ENCODE results near the gene SLC38A10.
"Not testable (repeated sequence)": the region's sequence is repeated elsewhere in the genome, so short reads cannot be mapped to it uniquely, and the experiment has no call there.

SLC38A10 gene

DNA sequence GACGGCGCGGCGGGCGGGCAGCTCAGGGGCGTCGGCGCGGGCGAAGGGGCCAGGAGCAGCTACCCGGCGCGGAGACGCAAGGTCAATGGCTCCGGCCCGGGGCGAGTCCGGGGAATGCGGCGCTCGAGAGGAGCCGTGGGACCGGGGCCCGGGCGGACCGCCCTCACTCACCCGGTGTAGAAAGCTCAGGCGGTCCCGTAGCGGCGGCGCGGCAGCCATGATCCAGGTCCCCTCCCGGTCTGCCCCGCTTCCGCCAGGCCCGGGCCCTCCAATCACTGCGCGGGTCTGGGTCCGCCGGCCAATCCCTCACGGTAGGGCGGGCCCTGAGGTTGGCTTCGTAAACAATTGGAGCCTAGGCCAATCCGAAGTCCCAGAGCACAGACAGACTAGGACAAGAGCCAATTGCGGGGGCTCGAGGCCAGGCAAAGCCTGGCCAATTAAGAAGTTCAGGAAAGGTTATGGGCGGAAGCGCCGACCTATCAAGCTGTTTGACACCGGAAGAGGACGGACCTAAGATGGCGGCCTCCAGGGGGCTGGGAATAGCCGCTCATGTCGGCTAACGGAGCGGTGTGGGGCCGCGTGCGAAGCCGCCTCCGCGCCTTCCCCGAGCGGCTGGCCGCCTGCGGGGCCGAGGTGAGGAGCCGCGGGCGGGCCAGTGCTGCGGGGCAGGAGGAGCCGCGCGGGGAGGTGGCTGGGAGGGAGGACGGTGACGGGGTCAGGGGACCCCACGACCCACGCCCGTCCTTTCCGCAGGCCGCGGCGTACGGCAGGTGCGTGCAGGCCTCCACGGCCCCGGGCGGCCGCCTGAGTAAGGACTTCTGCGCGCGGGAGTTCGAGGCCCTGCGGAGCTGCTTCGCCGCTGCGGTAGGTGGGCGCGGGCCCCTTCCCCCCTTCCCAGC is 56.0 kb downstream of the SLC38A10 start, which contains the start of the genes NDUFAF8 and TEPSIN:
Gene NDUFAF8, plus strand, starts transcription at position 504 of the 899 bp plus-strand sequence. Its CDS starts 46 bp downstream, at position 550.
Gene TEPSIN, minus strand, starts transcription at position 241 of the 899 bp plus-strand sequence. Its CDS starts 22 bp downstream, at position 219.
- DNase-seq = peak; percentile 98

DNA sequence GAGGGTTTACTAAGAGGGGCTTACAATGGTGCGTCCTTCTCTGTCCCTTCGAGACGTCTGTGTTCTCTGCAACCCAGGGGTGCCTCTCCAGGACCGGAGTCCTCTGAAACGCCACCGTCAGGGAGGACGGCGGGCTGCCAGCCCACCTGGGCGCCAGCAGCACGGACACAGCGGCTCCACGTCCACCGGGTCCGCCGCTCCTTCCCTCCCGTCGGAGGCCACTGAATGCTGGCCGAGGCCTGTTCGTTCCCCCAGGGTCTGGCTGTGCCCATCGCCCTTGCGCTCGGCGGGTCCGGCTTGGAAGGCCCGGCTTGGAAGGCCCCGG is 56.7 kb downstream of the SLC38A10 start:
- DNase-seq = no peak

- DNase-seq = no peak
These were observed 57.3 kb downstream of the SLC38A10 start for GRCh38 chr17:81237591-81238489.

DNA sequence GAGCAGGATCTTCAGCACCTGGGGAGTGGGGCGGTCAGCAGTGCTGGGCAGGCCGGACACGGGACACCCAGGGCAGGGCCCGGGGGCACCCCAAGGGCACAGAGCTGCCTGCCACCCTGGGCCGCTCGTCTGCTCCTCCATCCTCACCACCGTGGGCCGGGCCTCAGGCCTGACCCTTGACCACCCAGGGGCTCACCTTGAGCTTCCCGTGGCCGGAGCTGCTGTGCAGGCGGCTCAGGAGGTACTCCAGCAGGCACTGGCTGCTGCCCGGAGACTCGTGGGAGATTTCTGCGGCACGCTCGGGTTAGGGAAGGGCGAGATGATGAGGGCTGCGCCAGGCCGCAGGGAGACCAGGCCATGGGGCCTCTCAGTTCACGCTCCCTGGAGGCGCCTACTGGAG is 58.3 kb downstream of the SLC38A10 start:
- no peak for DNase-seq

DNA sequence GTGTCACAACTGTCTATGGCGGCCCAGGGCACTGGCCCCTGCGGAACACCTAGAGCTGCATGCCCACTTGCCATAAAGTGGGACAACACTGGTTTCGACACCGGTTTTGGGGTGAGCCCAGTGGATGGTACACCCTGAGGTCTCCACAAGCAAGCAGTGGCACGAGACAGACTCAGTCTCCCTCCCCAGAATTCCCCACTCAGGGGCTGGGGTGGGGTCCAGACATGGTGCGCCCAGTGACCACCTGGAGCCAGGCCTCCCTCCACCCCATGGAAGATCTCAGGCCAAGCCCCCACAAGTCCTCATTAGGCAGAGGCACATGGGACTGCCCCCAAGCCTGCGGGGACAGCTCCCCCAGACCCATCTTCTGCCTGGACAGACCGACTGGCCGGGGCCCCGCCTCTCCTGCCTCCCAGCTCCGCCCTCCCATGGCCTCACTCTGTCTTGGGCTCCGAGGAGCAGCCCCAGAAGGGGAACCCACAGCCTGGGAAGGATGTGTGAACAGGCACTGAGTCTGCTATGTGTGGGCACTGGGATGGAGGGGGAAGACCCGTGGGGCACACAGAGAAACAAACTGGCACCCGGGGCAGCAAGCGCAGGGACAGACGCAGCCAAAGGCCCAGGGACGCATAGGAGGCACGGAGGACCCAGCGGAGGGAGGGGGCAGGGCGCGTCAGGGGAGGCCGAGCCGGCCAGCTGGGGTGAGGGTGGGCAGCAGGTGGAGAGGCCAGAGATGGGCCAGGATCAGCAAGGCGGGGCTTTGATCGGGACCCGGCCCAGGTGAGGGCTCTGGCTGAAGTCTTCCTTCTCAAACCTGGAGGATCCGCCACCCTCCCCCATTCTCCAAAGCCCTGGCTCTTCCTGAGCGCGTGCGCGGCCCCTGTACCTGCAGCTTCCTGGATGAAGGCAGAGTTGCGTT is 59.0 kb downstream of the SLC38A10 start:
- DNase-seq = no peak

DNA sequence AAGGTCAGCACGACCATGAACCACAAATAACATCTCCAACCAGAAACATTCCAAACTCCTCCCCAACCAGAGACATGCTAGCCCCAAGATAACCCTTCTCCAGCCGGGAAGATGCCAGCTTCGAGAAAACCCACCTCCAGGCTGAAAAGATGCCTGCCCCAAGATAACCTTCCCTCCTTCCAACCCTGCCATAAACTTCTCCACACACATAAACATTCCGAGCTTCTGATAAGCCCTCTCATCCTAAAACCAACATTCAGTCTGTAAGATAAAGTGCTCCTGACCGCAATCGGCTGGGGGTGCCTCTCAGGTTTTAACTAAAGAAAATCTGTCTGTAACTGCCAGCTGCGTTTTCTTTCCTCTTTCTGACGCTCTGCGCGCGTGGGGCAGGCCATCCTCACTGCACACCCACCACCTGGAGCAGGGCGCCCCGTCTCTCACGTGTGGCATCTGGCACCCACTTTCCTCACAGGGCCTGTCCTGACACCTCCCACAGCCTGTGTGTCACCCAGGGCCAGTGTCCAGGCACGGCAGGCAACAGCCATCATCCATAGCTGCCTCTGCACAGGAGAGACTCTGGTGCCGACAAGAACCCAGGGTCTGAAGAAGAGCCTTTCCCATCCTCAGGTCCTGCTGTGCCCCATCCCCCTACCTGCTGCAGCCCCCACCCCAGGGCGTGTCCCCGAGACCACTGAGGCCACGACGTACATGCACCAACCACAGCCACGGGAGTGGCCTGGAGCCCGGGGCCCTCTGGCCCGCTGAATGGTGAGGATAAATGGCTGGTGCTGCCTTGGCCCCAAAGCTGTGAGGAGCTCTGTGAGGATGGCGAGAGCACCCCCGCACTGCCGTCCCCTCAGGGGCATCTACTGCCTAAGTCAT is 59.9 kb downstream of the SLC38A10 start:
- DNase-seq = no peak

DNA sequence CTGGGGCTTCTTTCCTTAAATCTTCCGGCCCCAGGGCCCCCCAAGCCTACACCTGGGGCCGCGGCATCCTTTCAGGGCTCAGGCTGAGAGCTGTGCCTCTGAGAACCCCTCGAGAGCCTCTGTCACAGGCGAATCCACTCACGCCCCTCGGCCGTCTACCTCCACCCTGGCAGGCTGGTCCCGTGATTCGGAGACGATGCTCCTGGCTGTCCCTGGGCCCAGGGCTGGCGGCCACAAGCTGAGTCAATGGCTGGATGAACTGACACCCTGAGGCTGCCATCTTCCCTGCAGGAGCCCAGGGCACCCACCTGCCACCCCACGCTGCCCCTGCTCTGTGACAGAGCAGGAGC is 60.6 kb downstream of the SLC38A10 start:
- no peak for DNase-seq

DNA sequence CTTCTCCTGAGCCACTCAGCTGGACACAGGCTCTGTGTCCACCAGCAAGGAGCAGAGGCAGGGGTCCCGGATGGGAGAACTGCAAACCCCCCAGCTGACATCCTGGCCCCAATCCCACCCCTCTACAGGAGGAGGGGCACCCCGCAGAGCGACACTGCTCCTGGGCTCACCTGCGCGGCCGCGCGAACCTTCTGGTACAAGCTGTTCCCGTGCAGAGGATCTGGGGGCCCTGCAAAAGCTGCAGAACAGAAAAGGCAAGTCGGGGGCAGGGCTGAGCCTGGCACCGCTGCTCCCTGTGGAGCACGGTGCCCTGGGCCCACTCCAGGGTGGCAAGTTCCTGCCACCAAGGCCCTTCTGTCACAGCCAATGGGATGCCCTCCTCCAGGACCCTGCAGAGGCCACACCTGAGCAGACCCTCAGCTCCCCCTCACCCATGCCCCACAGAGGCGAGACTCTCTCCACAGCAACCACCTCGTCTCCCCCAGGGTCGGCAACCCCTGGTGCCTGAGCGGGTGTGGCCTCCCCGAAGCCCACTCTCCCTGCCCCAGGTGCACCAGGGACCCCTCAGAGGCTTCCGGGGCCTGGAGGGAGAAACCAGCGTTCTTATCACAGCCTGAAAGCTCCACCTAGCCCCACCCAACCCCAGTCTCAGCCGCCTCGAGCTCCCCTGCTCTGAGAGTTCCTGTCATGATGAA is 61.1 kb downstream of the SLC38A10 start:
- no peak for DNase-seq

GRCh38 chr17:81233316-81233715 is 61.8 kb downstream of the SLC38A10 start:
- DNase-seq = no peak

DNA sequence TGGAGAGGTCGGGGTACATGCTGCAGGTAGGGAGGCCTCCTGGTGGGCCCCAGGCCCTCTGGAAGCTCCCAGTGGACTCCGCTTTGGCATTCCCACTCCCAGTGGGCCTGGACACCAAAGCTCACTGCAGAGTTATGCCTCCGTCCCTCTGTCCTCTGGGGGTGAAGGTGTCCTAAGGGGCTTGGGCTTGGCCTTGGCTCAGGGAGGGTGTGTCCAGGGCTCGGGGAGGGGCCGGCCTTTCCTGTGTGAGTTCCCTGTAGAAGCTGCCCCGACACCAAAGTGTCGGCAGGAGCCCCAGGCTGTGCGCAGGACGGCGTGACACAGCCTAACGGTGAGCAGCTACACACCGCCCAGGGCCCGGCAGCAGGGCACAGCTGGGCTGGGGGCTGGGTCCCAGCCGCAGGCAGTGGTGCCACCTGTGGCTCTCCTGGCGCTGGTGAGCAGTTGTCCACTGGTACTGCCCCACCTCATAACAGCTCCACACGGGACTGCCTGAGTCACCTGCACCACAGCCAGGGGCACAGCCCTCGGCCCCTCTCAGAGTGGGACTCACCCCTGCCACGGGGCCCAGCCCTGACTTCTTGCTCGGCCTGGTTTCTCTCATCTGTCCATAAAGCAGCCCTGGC is 62.4 kb downstream of the SLC38A10 start:
- no peak for DNase-seq

DNA sequence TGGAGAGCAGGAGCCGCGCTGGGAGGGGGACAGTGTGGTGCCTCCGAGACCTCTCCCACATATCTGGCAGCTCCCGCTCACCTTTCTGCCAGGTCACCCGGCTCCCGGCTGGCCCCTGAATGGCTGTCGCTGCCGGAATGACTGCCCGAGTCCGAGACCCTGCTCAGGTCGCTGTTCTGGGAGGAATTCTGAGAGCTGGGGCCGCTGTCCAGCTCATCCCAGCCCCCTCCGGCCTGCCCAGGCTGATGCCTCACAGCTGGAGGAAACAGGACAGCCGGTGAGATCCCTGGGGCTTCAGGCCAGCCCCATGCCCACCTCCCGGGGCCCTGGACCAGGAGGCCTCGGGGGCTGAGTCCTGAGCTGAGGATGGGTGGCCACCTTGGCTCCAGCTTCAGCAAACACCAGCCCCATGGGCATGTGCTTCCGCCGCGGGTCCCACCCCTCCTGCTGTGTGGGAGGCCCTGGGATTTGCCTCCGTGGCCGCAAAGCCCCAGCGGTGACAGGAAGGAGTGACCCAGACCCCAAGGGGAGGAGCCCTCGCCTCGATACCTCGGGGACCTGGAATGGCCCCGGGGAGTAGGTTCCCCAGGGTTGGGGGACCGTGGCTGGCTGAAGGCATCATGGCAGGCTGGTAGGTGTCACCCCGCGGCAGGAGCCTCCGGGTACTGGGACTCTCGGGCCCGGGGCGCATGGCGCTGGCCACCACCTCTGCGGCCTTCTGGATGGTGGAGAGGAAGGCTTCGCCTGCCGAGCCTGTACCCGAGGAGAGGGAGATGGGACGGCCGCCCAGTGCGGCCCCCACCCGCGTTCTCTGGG is 63.1 kb downstream of the SLC38A10 start:
- DNase-seq = no peak

DNA sequence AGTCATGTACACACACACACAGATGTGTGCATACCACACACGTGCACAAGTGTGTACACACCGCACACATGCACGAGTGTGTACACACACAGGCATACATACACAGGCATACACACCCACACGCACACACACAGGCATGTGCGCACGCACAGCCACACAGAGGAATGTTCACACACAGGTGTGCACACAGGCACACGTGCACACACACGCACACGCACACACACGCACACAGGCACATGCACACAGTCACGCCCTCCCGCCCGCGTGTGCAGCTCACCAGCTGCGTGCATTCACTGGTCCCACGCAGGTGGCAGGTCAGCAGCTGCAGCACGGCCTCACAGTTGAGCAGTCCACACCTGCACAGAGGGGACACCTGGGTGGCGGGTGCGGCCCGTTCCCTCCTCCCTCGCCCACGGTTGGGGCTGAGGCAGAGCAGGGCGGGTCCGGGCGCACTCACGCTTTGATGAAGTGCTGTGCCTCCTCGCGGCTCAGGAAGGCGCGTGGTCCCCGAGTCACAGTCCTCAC is 63.9 kb downstream of the SLC38A10 start:
- DNase-seq = no peak

- no peak for DNase-seq
These were observed 64.9 kb downstream of the SLC38A10 start for GRCh38 chr17:81230043-81230820.

DNA sequence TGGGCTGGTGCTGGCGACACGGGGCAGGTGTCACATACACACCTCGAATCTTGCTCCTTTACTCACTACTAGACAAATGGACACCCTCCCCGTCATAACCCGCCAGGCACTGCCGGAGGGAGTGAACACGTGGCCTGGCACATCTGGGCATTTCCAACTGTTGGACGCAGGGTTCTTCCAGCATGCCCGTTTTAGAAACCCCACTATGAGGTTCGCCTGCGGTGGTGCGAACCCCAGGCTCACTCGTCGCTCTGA is 65.5 kb downstream of the SLC38A10 start:
- no peak for DNase-seq

DNA sequence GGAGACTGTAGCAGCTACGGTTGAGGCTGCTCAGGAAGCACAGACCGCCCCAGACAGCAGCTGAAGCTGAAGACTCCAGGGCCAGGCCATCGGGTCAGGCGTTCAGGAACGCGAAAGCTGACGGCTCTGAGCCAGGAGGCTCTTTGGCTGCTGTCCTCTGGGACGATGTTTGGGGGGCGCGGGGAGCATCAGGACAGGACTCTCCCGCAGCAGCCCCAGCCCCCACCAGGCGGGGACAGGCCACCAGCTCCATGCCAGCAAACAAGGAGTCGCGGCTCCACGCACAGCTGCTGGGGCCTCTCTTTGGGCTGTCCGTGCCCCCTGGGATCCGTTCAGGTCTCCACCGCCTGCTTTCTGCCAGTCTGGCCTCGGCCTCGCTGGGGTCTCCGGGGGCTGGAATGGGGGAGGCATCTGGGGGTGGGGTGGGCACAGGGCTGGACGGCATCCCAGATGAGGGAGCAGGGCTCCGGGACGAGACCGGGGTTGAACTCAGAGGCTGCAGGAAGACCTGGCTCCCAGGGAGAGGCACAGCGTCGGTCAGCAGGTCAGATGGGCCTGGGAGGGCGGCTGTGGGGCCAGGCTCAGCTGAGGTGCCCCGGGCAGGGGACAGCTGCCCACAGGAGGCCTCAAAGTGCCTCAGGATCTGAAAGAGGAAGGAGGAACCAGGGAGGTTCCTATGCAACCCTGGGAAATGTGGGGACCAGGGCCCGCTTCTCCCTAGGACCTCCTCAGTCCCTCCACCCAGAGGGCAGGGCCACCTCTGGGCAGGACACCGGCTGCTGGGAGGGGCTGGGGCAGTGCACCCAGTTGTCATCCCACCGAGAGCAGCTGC is 66.1 kb downstream of the SLC38A10 start:
- DNase-seq = no peak

GRCh38 chr17:81228420-81228819 is 66.7 kb downstream of the SLC38A10 start:
- peak in 1 of 2 donors; percentile 36 for DNase-seq

- DNase-seq = not testable (repeated sequence)
These were observed 67.5 kb downstream of the SLC38A10 start for GRCh38 chr17:81227630-81228029.

DNA sequence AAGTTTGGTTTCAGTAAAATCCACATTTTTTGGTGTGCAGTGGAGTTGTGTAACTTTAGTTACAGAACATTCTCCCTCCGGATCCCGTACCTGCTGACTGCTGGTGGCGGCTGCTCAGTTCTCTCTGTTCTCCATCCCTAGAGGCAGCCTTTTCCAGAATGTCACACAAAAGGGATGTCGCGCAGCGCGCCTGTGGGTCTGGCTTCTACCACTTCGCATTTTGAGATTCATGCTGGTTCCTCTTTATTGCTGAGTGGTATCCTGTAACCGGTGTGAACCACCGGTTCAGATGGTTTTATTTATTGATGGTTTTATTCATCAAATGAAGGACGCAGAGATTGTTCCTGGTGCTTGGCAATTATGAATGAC is 71.4 kb downstream of the SLC38A10 start:
- DNase-seq = no peak

Measured in CD4-positive, alpha-beta T cell treated with Interleukin-4 for 1 hour (primary cell).